ENCODE measurements around the gene OPCML.

GRCh38 chr11:133581091-133581490 is 48.8 kb upstream of the OPCML start:
- TF ChIP-seq CTCF (IDR thresholded peaks at IDR 0.05; ENCODE audit: poor library complexity, severe bottlenecking) = no peak
- no peak for TF ChIP-seq EP300 (conservative IDR thresholded peaks at IDR 0.05; ENCODE audit: poor library complexity, severe bottlenecking)
- TF ChIP-seq POLR2AphosphoS5 (IDR thresholded peaks at IDR 0.05) = no peak
- TF ChIP-seq REST (IDR thresholded peaks at IDR 0.05; ENCODE audit: borderline replicate concordance) = no peak
- TF ChIP-seq TAF1 (IDR thresholded peaks at IDR 0.05; ENCODE audit: low read depth) = no peak
- TF ChIP-seq EZH2 (IDR thresholded peaks at IDR 0.05; ENCODE audit: borderline replicate concordance, insufficient read depth, low read length, poor library complexity, severe bottlenecking) = no peak
- no peak for TF ChIP-seq MXI1 (conservative IDR thresholded peaks at IDR 0.05; ENCODE audit: poor library complexity, severe bottlenecking)
- no peak for TF ChIP-seq RAD21 (conservative IDR thresholded peaks at IDR 0.05)
